ENCODE results near the gene FZD7. TPM values are rescaled to one million over a fixed set of nuclear protein-coding genes. Genes with fewer than 3 reads are reported as not detected.
A peak's percentile ranks its signal among the peaks of the same experiment; 100 is the strongest.

Gene FZD7
- total and polyA plus RNA-seq, 2 of the 8 experiments (the other 6 are each of a cell fraction or from before 2014, with no cell fraction given), result 176 to 246 TPM

DNA sequence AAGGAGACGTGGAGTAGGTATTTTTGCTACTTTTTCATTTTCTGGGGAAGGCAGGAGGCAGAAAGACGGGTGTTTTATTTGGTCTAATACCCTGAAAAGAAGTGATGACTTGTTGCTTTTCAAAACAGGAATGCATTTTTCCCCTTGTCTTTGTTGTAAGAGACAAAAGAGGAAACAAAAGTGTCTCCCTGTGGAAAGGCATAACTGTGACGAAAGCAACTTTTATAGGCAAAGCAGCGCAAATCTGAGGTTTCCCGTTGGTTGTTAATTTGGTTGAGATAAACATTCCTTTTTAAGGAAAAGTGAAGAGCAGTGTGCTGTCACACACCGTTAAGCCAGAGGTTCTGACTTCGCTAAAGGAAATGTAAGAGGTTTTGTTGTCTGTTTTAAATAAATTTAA lies 3.4 kb downstream of the FZD7 start (continued):
- TF ChIP-seq, protein P1, sequence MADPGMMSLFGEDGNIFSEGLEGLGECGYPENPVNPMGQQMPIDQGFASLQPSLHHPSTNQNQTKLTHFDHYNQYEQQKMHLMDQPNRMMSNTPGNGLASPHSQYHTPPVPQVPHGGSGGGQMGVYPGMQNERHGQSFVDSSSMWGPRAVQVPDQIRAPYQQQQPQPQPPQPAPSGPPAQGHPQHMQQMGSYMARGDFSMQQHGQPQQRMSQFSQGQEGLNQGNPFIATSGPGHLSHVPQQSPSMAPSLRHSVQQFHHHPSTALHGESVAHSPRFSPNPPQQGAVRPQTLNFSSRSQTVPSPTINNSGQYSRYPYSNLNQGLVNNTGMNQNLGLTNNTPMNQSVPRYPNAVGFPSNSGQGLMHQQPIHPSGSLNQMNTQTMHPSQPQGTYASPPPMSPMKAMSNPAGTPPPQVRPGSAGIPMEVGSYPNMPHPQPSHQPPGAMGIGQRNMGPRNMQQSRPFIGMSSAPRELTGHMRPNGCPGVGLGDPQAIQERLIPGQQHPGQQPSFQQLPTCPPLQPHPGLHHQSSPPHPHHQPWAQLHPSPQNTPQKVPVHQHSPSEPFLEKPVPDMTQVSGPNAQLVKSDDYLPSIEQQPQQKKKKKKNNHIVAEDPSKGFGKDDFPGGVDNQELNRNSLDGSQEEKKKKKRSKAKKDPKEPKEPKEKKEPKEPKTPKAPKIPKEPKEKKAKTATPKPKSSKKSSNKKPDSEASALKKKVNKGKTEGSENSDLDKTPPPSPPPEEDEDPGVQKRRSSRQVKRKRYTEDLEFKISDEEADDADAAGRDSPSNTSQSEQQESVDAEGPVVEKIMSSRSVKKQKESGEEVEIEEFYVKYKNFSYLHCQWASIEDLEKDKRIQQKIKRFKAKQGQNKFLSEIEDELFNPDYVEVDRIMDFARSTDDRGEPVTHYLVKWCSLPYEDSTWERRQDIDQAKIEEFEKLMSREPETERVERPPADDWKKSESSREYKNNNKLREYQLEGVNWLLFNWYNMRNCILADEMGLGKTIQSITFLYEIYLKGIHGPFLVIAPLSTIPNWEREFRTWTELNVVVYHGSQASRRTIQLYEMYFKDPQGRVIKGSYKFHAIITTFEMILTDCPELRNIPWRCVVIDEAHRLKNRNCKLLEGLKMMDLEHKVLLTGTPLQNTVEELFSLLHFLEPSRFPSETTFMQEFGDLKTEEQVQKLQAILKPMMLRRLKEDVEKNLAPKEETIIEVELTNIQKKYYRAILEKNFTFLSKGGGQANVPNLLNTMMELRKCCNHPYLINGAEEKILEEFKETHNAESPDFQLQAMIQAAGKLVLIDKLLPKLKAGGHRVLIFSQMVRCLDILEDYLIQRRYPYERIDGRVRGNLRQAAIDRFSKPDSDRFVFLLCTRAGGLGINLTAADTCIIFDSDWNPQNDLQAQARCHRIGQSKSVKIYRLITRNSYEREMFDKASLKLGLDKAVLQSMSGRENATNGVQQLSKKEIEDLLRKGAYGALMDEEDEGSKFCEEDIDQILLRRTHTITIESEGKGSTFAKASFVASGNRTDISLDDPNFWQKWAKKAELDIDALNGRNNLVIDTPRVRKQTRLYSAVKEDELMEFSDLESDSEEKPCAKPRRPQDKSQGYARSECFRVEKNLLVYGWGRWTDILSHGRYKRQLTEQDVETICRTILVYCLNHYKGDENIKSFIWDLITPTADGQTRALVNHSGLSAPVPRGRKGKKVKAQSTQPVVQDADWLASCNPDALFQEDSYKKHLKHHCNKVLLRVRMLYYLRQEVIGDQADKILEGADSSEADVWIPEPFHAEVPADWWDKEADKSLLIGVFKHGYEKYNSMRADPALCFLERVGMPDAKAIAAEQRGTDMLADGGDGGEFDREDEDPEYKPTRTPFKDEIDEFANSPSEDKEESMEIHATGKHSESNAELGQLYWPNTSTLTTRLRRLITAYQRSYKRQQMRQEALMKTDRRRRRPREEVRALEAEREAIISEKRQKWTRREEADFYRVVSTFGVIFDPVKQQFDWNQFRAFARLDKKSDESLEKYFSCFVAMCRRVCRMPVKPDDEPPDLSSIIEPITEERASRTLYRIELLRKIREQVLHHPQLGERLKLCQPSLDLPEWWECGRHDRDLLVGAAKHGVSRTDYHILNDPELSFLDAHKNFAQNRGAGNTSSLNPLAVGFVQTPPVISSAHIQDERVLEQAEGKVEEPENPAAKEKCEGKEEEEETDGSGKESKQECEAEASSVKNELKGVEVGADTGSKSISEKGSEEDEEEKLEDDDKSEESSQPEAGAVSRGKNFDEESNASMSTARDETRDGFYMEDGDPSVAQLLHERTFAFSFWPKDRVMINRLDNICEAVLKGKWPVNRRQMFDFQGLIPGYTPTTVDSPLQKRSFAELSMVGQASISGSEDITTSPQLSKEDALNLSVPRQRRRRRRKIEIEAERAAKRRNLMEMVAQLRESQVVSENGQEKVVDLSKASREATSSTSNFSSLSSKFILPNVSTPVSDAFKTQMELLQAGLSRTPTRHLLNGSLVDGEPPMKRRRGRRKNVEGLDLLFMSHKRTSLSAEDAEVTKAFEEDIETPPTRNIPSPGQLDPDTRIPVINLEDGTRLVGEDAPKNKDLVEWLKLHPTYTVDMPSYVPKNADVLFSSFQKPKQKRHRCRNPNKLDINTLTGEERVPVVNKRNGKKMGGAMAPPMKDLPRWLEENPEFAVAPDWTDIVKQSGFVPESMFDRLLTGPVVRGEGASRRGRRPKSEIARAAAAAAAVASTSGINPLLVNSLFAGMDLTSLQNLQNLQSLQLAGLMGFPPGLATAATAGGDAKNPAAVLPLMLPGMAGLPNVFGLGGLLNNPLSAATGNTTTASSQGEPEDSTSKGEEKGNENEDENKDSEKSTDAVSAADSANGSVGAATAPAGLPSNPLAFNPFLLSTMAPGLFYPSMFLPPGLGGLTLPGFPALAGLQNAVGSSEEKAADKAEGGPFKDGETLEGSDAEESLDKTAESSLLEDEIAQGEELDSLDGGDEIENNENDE (IDR thresholded peaks at IDR 0.05; ENCODE audit: insufficient replicate concordance, low read length), result peak; percentile 16
- TF ChIP-seq JUN (IDR thresholded peaks at IDR 0.05; ENCODE audit: low read depth, low read length), result no peak
- peak; percentile 70 for TF ChIP-seq SAP30 (IDR thresholded peaks at IDR 0.05; ENCODE audit: insufficient read depth, insufficient replicate concordance, low read length)
- peak in 1 of 2 experiments; percentile 3; a peak in 1 of 4 replicates for TF ChIP-seq HDAC2 (IDR thresholded peaks at IDR 0.05; ENCODE audit: borderline replicate concordance in 1 of 2, low read depth in 2 of 2, low read length in 2 of 2)
- TF ChIP-seq, protein P2, sequence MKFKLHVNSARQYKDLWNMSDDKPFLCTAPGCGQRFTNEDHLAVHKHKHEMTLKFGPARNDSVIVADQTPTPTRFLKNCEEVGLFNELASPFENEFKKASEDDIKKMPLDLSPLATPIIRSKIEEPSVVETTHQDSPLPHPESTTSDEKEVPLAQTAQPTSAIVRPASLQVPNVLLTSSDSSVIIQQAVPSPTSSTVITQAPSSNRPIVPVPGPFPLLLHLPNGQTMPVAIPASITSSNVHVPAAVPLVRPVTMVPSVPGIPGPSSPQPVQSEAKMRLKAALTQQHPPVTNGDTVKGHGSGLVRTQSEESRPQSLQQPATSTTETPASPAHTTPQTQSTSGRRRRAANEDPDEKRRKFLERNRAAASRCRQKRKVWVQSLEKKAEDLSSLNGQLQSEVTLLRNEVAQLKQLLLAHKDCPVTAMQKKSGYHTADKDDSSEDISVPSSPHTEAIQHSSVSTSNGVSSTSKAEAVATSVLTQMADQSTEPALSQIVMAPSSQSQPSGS (IDR thresholded peaks at IDR 0.05; ENCODE audit: low read length), result 0 out of 2 replicates have a peak, but pooled peaks have one; percentile 19
- TF ChIP-seq, protein P3, sequence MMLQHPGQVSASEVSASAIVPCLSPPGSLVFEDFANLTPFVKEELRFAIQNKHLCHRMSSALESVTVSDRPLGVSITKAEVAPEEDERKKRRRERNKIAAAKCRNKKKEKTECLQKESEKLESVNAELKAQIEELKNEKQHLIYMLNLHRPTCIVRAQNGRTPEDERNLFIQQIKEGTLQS (IDR thresholded peaks at IDR 0.05; ENCODE audit: insufficient read depth, low read depth, low read length), result no peak

Data from H1 (cell line).